Measurements from ENCODE around the gene CENPP.

DNA sequence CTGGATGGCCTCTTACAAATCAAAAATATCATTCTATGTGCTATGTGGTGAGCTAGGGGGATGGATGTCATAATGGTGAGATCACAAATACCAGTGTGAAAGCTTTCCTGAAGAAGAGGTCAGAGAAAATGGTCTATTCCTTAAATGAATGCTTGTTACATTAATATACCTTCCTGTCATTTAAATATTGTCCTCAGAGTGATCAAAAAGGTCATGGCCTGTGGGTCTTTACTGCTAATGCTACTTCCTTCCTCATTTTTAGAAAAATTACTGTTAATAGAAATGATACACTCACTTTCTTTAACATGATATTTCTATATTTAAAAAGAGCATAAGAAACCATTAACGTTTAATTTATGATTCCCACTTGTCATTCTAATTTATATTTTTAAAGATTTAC, 88.8 kb downstream of the CENPP start:
- TF ChIP-seq, protein P1, sequence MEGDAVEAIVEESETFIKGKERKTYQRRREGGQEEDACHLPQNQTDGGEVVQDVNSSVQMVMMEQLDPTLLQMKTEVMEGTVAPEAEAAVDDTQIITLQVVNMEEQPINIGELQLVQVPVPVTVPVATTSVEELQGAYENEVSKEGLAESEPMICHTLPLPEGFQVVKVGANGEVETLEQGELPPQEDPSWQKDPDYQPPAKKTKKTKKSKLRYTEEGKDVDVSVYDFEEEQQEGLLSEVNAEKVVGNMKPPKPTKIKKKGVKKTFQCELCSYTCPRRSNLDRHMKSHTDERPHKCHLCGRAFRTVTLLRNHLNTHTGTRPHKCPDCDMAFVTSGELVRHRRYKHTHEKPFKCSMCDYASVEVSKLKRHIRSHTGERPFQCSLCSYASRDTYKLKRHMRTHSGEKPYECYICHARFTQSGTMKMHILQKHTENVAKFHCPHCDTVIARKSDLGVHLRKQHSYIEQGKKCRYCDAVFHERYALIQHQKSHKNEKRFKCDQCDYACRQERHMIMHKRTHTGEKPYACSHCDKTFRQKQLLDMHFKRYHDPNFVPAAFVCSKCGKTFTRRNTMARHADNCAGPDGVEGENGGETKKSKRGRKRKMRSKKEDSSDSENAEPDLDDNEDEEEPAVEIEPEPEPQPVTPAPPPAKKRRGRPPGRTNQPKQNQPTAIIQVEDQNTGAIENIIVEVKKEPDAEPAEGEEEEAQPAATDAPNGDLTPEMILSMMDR (IDR thresholded peaks at IDR 0.05; ENCODE audit: low read length): no peak
- no peak for TF ChIP-seq EZH2phosphoT487 (IDR thresholded peaks at IDR 0.05; ENCODE audit: low read length)

Measured in MM.1S (cell line).